K562 (cell line): ENCODE measurements around the gene LOXL4. TPM values are rescaled to one million over a fixed set of nuclear protein-coding genes. Genes with fewer than 3 reads are reported as not detected.

Experiments used
- ATAC-seq: fragments of 200-7000 bp; cut with Tn5 transposase; 3 replicates; pipeline ENCODE4 v1.9.1; 2020; ENCODE audit warnings: moderate library complexity
- BruUV-seq: library from RNA; stranded (reverse); fragments of 400-500 nt; replicated peaks from 2 replicates; lab custom pipeline; 2021; lab: Mats Ljungman, UMichigan
- CTCF ChIA-PET: fragments of 300-600 bp; formaldehyde crosslinking; extraction: SDS; loops from one replicate; lab custom pipeline; 2021; ENCODE audit warnings: low intra/inter-chr PET ratio; lab: Yijun Ruan, JAX
- POLR2A ChIA-PET: fragments of 300-600, 350-650 bp; sonication (Branson Sonifier 250); formaldehyde crosslinking; extraction: SDS; loops from one replicate; lab custom pipeline; 2021; ENCODE audit warnings: antibody characterized with exemption, inconsistent platforms; lab: Yijun Ruan, JAX
- DNase-seq, 4 experiments: peaks; one replicate each; pipeline versions ENCODE4 v3.0.0 to v3.0.0-alpha.2; 2011 to 2018; ENCODE audit warnings: low spot score in 3 of 4, mixed read lengths in 3 of 4; ENCODE audit errors: extremely low read depth in 1 of 4
- FAIRE-seq: peaks from 2 replicates; lab custom pipeline; 2011; peaks lifted over from hg19 to GRCh38; lab: Jason Lieb, UNC
- H2AFZ ChIP-seq: 2 replicates; pipeline ENCODE4 v1.6.0; 2011; ENCODE audit warnings: low read depth, low read length, control low read depth, inconsistent platforms
- H3K27ac ChIP-seq: fragments of 200-600 bp; 3 replicates; pipeline ENCODE4 v1.8.0; 2011; ENCODE audit warnings: low read depth, mild to moderate bottlenecking, control low read depth, inconsistent platforms, low read length, moderate library complexity, mixed read lengths; ENCODE audit errors: extremely low read depth
- H3K27me3 ChIP-seq, 2 experiments: fragments of 300-600 bp in 1 of 2; 2 replicates in 1 of 2; 3 replicates in 1 of 2; pipeline versions ENCODE4 v1.6.0 to v1.8.0; 2011; ENCODE audit warnings: inconsistent platforms in 2 of 2, low read length in 2 of 2, mild to moderate bottlenecking in 1 of 2, mixed read lengths in 1 of 2, moderate library complexity in 1 of 2; ENCODE audit not compliant: control insufficient read depth in 2 of 2, insufficient read depth in 2 of 2
- H3K36me3 ChIP-seq: fragments of 300-600 bp; 3 replicates; pipeline ENCODE4 v1.8.0; 2011; ENCODE audit warnings: mild to moderate bottlenecking, low read length, inconsistent platforms; ENCODE audit not compliant: control insufficient read depth, insufficient read depth
- H3K4me1 ChIP-seq, 2 experiments: fragments of 200-600 bp in 1 of 2; replicated peaks in 1 of 2; 2 replicates in 1 of 2; 3 replicates in 1 of 2; pipeline versions ENCODE4 v1.5.1 to v1.8.0; 2011; ENCODE audit warnings: inconsistent platforms in 2 of 2, low read length in 2 of 2, mild to moderate bottlenecking in 1 of 2, mixed read lengths in 1 of 2, moderate library complexity in 1 of 2; ENCODE audit not compliant: control insufficient read depth in 2 of 2, insufficient read depth in 2 of 2
- H3K4me2 ChIP-seq: 2 replicates; pipeline ENCODE4 v1.6.1; 2011; ENCODE audit warnings: low read length, control low read depth, inconsistent platforms, mixed read lengths; ENCODE audit not compliant: insufficient read depth
- H3K4me3 ChIP-seq: fragments of 200-600 bp; sonication (generic), shearing (Covaris generic); 2 replicates; pipeline ENCODE4 v1.5.1; 2016; ENCODE audit warnings: control low read depth, inconsistent platforms
- H3K79me2 ChIP-seq: fragments of 200-600 bp; 3 replicates; pipeline ENCODE4 v1.8.0; 2011; ENCODE audit warnings: low read length, inconsistent platforms; ENCODE audit not compliant: control insufficient read depth, insufficient read depth
- H3K9ac ChIP-seq, 2 experiments: 2 replicates each; pipeline versions ENCODE4 v1.6.0 to v1.6.1; 2011; ENCODE audit warnings: low read depth in 2 of 2, low read length in 2 of 2, control low read depth in 1 of 2, inconsistent platforms in 1 of 2, mild to moderate bottlenecking in 1 of 2, mixed read lengths in 1 of 2; ENCODE audit not compliant: insufficient read depth in 1 of 2
- H3K9me1 ChIP-seq: one replicate; pipeline ENCODE4 v1.6.0; 2011; ENCODE audit warnings: inconsistent platforms, mild to moderate bottlenecking, low read length, moderate library complexity; ENCODE audit not compliant: control insufficient read depth, insufficient read depth
- H3K9me3 ChIP-seq: replicated peaks from 2 replicates; pipeline ENCODE4 v1.5.1; 2011; ENCODE audit warnings: low read depth, low read length, inconsistent platforms; ENCODE audit not compliant: control insufficient read depth, insufficient read depth
- H4K20me1 ChIP-seq: replicated peaks from 2 replicates; pipeline ENCODE4 v1.6.1; 2011; ENCODE audit warnings: low read length, inconsistent platforms, mixed read lengths; ENCODE audit not compliant: control insufficient read depth, insufficient read depth
- AFF1 ChIP-seq, 2 experiments: fragments of 450-650 bp; IDR thresholded peaks; 2 replicates each; pipeline ENCODE4 v1.6.1; 2018; ENCODE audit warnings: mild to moderate bottlenecking in 2 of 2, low read depth in 1 of 2; ENCODE audit not compliant: partially characterized antibody in 2 of 2
- C11orf30 ChIP-seq: fragments of 450-650 bp; IDR thresholded peaks from 2 replicates; pipeline ENCODE4 v1.6.1; 2016; ENCODE audit warnings: low read depth, mild to moderate bottlenecking
- FOXJ2 ChIP-seq: fragments of 200-800 bp; sonication (Bioruptor generic); IDR thresholded peaks from 2 replicates; pipeline ENCODE4 v1.6.1; 2016; ENCODE audit warnings: missing genetic modification characterization, missing compliant biosample characterization
- IFI16 ChIP-seq: fragments of 250-450 bp; sonication (Bioruptor Pico); IDR thresholded peaks from 2 replicates; pipeline ENCODE4 v2.1.2; 2022; ENCODE audit warnings: mild to moderate bottlenecking, inconsistent platforms
- POLR3A ChIP-seq: IDR thresholded peaks from 2 replicates; pipeline ENCODE4 v1.6.1; 2011; ENCODE audit warnings: borderline replicate concordance, mild to moderate bottlenecking, moderate library complexity; ENCODE audit not compliant: insufficient read length, insufficient read depth; ENCODE audit errors: extremely low read depth
- SAFB2 ChIP-seq: fragments of 200-400 bp; formaldehyde crosslinking; IDR thresholded peaks from 2 replicates; pipeline ENCODE4 v1.6.1; 2018; ENCODE audit warnings: borderline replicate concordance, low read length, low read depth, moderate library complexity; ENCODE audit not compliant: severe bottlenecking
- TBP ChIP-seq: optimal IDR thresholded peaks from 2 replicates; pipeline ENCODE3; 2011; ENCODE audit warnings: low read depth, low read length, improper control_type of control experiment
- TEAD2 ChIP-seq: fragments of 450-650 bp; IDR thresholded peaks from 2 replicates; pipeline ENCODE4 v1.6.1; 2016; ENCODE audit warnings: missing genetic modification characterization, control low read depth, missing compliant biosample characterization
- ZNF165 ChIP-seq: fragments of 250-450 bp; sonication (Bioruptor Pico); IDR thresholded peaks from 2 replicates; pipeline ENCODE4 v1.4.0; 2020; ENCODE audit warnings: borderline replicate concordance
- ZNF407 ChIP-seq: fragments of 450-650 bp; IDR thresholded peaks from 2 replicates; pipeline ENCODE4 v1.6.1; 2016; ENCODE audit warnings: low read depth
- ZSCAN29 ChIP-seq: fragments of 450-650 bp; IDR thresholded peaks from 2 replicates; pipeline ENCODE4 v1.6.1; 2017
- WGBS: fragments of 100-300 bp; shearing (Covaris generic); methylation state at CpG from one replicate; pipeline ENCODE4 v1.1.6; 2016; ENCODE audit warnings: low coverage, mixed read lengths; ENCODE audit not compliant: insufficient coverage; ENCODE audit errors: missing lambda C conversion rate; 5-methylcytosine and 5-hydroxymethylcytosine counted together
- in situ Hi-C: fragments of 300-500 bp; cut with MboI; formaldehyde crosslinking; loops from 4 replicates; pipeline ENCODE4 v1.15.0; 2018; ENCODE audit warnings: inconsistent platforms, mixed read lengths
- intact Hi-C: fragments of 100-400 bp; cut with micrococcal nuclease; formaldehyde crosslinking; loops from 2 replicates; pipeline ENCODE4 v1.14.2; 2022
- polyA plus RNA-seq, 8 experiments: library from polyadenylated mRNA; depleted of rRNA in 4 of 8; stranded (reverse) in 5 of 8; unstranded in 3 of 8; fragments of >200 nt; fragmentation: Nextera tagmentation in 2 of 8; fragmentation: Illumina TruSeq in 1 of 8; extraction: Ambion mirVana in 2 of 8; extraction: Trizol in 1 of 8; gene quantifications; 2 replicates each; pipeline versions ENCODE4 v1.2.1 to v1.2.3, GENCODE V29; 2011 to 2014; ENCODE audit warnings: inconsistent platforms in 1 of 8, missing spikeins in 1 of 8
- total RNA-seq, 7 experiments: library from RNA; depleted of rRNA in 6 of 7; stranded (reverse); fragments of >200 nt in 6 of 7; fragmentation: Illumina TruSeq in 2 of 7; extraction: Trizol in 2 of 7; gene quantifications; 2 replicates each; pipeline versions ENCODE4 v1.2.1 to v1.2.3, GENCODE V29; 2011 to 2021; ENCODE audit warnings: low replicate concordance in 1 of 7

Gene LOXL4
- total and polyA plus RNA-seq, 9 of the 15 experiments (the other 6 are each of a cell fraction or from before 2014, with no cell fraction given): 0.03 to 0.35 (median 0.05) TPM; not detected in 3

DNA sequence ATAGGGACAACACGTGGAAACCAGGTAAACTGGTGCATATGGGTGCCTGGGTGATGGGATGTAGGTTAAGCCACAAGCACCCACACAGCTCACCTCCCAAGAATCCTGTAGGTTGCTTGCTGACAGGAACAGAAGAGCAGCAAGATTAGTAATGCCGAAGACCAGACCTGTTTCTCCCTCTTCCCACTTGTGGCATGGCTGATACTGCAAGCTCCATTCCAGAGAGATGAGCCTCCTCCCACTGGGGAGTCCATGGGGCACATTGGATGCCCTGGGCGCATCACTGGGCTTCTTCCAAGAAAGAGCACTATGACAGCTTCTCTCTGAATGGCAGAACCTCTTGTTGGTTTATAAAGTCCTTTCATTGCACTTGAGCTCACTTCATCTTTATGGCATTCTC lies 44.4 kb upstream of the LOXL4 start:
- Histone ChIP-seq H3K4me2 (no peak overlapping the region), H3K9me3 (no peaks in the 10 kb centered on the region), H3K4me1 (no peaks in the 10 kb centered on the region; a peak in 2 of 5 replicates), H3K9me1 (no peaks in the 10 kb centered on the region), H3K36me3 (no peaks in the 10 kb centered on the region), H3K79me2 (no peaks in the 10 kb centered on the region), H3K4me3 (no peak overlapping the region), H4K20me1 (peaks cover 3% of the 10 kb centered on the region; the same call in 1 of the 2 replicates), H3K27ac (no peak overlapping the region), H3K27me3 (peaks cover 2 to 35% of the 10 kb centered on the region in 2 experiments; a peak in 4 of 5 replicates), H2AFZ (no peak overlapping the region), H3K9ac (no peak overlapping the region)
- DNase-seq: no peak
- no peak for ATAC-seq
- BruUV-seq: no TSS peak
- WGBS: 4% methylated on average over 3 of the region's 3 CpGs
- ChIA-PET POLR2A (interaction anchor here (0.9 to 1.8 kb wide), 2 partner anchors 11 to 140 kb away, joined by 3 to 4 read pairs; no protein-coding TSS in a partner anchor), CTCF (no interaction called here)
- in situ Hi-C loops (loop anchor here (25.0 kb wide), 1 partner anchor 400 kb away; no protein-coding TSS in a partner anchor), intact Hi-C loops (no loop called here)
- no peak for FAIRE-seq
- TF ChIP-seq ZNF165 (no peak), ZSCAN29 (no peak), POLR3A (no peak), AFF1 (IDR thresholded peaks at IDR 0.05; ENCODE audit: low read depth in 1 of 2, partially characterized antibody in 2 of 2) (no peak), FOXJ2 (tag) (no peak), ZNF407 (no peak), IFI16 (CRISPR knock-in tag) (no peak), C11orf30 (no peak), TEAD2 (tag) (no peak), SAFB2 (no peak), TBP (no peak)
